Activated B cell treated with CpG ODN at 0.5 μM for 24 hours (primary cell): ENCODE measurements around the gene AP2S1. TPM values are rescaled to one million over a fixed set of nuclear protein-coding genes. Genes with fewer than 3 reads are reported as not detected.

Experiments
- ATAC-seq: fragments of 200-7000 bp; cut with Tn5 transposase; one replicate; pipeline ENCODE4 v1.10.0; 2021; ENCODE audit warnings: low read depth, mild to moderate bottlenecking, moderate library complexity
- CTCF ChIA-PET: fragments of 350-600 bp; sonication (Branson Sonifier 250); formaldehyde crosslinking; loops from one replicate; lab custom pipeline; 2021; ENCODE audit warnings: antibody characterized with exemption; lab: Charles Lee
- POLR2A ChIA-PET: fragments of 350-600 bp; sonication (Branson Sonifier 250); formaldehyde crosslinking; loops from one replicate; lab custom pipeline; 2021; ENCODE audit warnings: antibody characterized with exemption; lab: Charles Lee
- DNase-seq: peaks from one replicate; pipeline ENCODE4 v3.0.0; 2022
- H3K27ac Mint-ChIP-seq: one replicate; pipeline ENCODE4 v1.8.0; 2020; ENCODE audit warnings: mixed read lengths
- H3K27me3 Mint-ChIP-seq: one replicate; pipeline ENCODE4 v1.8.0; 2021; ENCODE audit warnings: mixed read lengths
- H3K36me3 Mint-ChIP-seq: one replicate; pipeline ENCODE4 v1.8.0; 2021; ENCODE audit warnings: low read depth, mixed read lengths
- H3K4me1 Mint-ChIP-seq: one replicate; pipeline ENCODE4 v1.8.0; 2021; ENCODE audit warnings: mixed read lengths
- H3K4me3 Mint-ChIP-seq: one replicate; pipeline ENCODE4 v1.8.0; 2020; ENCODE audit warnings: mild to moderate bottlenecking, mixed read lengths
- H3K9me3 Mint-ChIP-seq: one replicate; pipeline ENCODE4 v1.8.0; 2020; ENCODE audit warnings: mixed read lengths
- intact Hi-C: fragments of 100-400 bp; cut with micrococcal nuclease; formaldehyde crosslinking; loops from one replicate; pipeline ENCODE4 v1.15.1; 2024
- total RNA-seq: library from RNA; stranded (reverse); gene quantifications from 2 replicates; pipeline ENCODE4 v1.2.3, GENCODE V29; 2022
- TF ChIP-seq, protein P1 (sequence below): fragments of 200-600 bp; IDR thresholded peaks from one replicate; pipeline ENCODE4 v1.8.0; 2022; ENCODE audit warnings: antibody characterized with exemption, mild to moderate bottlenecking

The AP2S1 gene
- total RNA-seq, 1 donor from 2014 or later, result 74.7 TPM

DNA sequence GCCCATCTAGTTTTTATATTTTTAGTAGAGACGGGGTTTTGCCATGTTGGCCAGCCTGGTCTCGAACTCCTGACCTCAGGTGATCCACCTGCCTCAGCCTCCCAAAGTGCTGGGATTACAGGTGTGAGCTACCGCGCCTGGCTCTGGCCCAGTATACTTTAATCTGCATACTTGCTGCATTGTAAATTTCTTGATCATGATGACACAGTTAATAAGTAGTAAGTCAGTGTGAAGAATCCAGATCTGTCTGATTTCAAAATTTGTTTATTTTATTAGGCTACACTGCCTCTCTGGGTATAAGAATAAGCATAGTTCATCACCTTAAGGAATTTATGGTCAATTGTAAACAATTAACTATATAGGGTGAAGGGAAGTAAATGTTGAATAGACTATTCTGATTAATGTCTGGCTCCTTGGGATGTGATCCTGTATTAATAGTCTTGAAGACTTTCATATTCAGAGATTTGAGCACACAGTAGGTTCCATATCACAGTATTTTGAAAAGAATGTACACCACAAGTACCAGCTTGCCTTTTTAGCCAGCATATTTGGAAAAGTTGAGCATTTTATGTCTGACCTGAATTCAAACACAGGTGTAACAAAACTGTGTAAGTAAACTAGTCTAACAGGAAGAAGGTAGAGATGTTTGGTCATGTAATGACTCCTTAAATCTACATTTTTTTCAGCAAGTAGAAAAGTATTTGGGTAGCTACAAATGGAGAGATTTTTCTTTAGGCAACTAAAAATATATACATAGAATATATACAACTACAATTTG lies 17.6 kb upstream of the AP2S1 start:
- no peaks in the 10 kb centered on the region for H3K36me3 Mint-ChIP-seq
- H3K4me3 Mint-ChIP-seq, result no peak overlapping the region
- intact Hi-C loops, result no loop called here
- no peaks in the 10 kb centered on the region for H3K9me3 Mint-ChIP-seq
- peaks cover 29% of the 10 kb centered on the region for H3K4me1 Mint-ChIP-seq
- DNase-seq, result no peak
- TF ChIP-seq, protein P1, sequence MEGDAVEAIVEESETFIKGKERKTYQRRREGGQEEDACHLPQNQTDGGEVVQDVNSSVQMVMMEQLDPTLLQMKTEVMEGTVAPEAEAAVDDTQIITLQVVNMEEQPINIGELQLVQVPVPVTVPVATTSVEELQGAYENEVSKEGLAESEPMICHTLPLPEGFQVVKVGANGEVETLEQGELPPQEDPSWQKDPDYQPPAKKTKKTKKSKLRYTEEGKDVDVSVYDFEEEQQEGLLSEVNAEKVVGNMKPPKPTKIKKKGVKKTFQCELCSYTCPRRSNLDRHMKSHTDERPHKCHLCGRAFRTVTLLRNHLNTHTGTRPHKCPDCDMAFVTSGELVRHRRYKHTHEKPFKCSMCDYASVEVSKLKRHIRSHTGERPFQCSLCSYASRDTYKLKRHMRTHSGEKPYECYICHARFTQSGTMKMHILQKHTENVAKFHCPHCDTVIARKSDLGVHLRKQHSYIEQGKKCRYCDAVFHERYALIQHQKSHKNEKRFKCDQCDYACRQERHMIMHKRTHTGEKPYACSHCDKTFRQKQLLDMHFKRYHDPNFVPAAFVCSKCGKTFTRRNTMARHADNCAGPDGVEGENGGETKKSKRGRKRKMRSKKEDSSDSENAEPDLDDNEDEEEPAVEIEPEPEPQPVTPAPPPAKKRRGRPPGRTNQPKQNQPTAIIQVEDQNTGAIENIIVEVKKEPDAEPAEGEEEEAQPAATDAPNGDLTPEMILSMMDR, result no peak
- H3K27me3 Mint-ChIP-seq, result no peaks in the 10 kb centered on the region
- no peak for ATAC-seq
- H3K27ac Mint-ChIP-seq, result no peak overlapping the region
- ChIA-PET POLR2A (no interaction called here), CTCF (interaction anchor here (0.8 kb wide), 1 partner anchor 145 kb away, joined by 3 read pairs; no protein-coding TSS in a partner anchor)

DNA sequence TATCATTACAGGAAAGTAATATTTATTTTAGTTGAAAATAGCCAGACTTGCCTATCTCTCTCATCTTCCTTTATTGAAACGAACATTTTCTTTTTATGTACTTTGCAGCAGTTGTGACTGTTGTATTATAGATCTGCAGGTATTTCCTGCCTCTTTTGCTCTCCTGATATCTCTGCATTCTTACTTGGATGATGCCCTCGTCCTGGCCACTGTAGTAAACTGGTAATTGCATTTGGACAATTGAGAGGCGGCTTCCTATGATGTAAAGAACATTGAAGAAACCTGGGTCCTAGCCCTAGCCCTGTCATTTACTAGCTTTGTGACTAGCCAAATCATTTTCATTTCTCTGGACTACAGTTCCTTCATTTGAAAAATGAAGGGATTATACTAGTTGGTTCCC lies 16.5 kb upstream of the AP2S1 start:
- no peak overlapping the region for H3K4me3 Mint-ChIP-seq
- intact Hi-C loops, result no loop called here
- DNase-seq (no peak), ATAC-seq (no peak)
- CTCF ChIA-PET, result no interaction called here
- TF ChIP-seq, protein P1, result no peak
- no peaks in the 10 kb centered on the region for H3K27me3 Mint-ChIP-seq
- no peak overlapping the region for H3K27ac Mint-ChIP-seq
- no peaks in the 10 kb centered on the region for H3K36me3 Mint-ChIP-seq
- H3K4me1 Mint-ChIP-seq, result peaks cover 29% of the 10 kb centered on the region
- POLR2A ChIA-PET, result no interaction called here
- no peaks in the 10 kb centered on the region for H3K9me3 Mint-ChIP-seq

DNA sequence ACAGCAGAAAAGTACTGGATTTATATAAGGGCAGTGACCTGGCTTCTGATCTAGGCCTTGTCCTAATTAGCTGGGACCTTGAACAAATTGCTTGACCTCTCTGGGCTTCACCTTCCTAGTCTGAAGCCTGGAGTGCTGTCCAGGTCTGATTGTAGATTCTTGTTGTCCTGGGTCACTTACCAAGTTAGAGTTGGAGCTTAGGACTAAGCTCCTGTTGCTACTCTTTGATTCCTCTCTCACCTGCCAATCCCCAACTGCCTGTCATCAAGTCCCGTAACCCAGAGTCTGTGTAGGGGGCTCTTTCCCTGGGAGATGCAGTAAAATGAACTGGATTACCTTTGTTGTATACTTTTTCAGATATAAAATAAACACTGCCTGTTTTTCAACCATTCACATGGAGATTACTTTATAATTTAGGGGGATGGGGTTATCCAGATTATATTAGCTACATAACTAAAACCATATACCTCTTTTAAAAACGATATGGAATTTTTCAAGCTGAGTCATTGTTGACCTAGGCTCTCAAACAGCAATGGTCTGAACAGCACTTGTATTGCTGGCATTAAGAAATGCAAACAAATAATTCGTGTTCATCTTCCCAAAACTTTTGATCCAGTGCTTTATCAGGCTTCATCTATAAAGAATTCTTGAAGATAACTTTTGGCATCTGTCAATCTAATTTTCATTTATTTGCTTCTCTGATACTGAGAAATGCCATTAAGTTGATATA lies 15.9 kb upstream of the AP2S1 start:
- Mint-ChIP-seq H3K27me3 (no peaks in the 10 kb centered on the region), H3K4me3 (no peak overlapping the region), H3K27ac (no peak overlapping the region), H3K4me1 (peaks cover 29% of the 10 kb centered on the region), H3K9me3 (no peaks in the 10 kb centered on the region), H3K36me3 (no peaks in the 10 kb centered on the region)
- ChIA-PET CTCF (no interaction called here), POLR2A (no interaction called here)
- ATAC-seq (no peak), DNase-seq (no peak)
- TF ChIP-seq, protein P1, result no peak
- intact Hi-C loops, result no loop called here

DNA sequence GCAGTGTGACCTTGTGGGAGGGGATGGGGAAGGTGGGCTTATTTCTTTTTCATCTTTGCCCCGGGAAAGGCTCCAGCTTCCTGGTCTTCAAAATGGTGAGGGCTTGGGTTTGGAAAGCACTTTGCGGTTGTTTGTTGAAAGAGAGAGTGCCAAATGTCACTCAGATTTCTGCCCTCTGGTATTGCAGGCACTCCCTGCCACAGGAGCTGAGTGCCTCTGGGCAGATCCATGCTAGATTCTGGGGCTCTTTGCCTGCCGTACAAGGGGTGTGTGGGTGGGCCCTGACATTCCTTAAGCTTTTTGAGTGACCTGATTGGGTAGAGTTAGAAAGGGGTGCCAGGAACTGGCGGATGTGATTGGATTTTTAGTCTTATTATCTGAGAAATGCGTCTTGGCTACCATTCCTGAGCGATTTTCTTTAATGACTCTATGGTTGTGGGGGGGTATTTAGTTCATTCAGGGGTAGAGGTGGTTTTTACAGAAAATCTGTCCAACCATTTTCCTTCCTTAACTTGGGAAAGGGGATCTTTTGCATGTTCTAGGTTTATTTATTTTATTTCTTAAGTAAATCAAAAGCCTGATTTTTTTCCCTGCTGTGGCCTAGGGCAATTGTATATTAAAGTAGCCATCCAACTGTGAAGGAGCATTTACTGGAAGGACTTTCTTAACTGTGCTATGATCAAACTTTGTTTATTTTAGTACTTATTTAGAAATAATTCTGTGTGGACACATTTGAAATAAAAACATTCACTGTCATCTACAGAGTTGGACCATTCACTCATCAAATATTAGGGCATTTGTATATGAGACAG lies 13.4 kb upstream of the AP2S1 start:
- DNase-seq (no peak), ATAC-seq (no peak)
- peaks cover 33% of the 10 kb centered on the region for H3K4me1 Mint-ChIP-seq
- ChIA-PET CTCF (no interaction called here), POLR2A (interaction anchor here (0.6 kb wide), 4 partner anchors 50 to 391 kb away, joined by 3 read pairs; no protein-coding TSS in a partner anchor)
- no peaks in the 10 kb centered on the region for H3K27me3 Mint-ChIP-seq
- peaks cover 3% of the 10 kb centered on the region for H3K36me3 Mint-ChIP-seq
- H3K27ac Mint-ChIP-seq, result no peak overlapping the region
- TF ChIP-seq, protein P1, result no peak
- intact Hi-C loops, result no loop called here
- H3K9me3 Mint-ChIP-seq, result no peaks in the 10 kb centered on the region
- H3K4me3 Mint-ChIP-seq, result no peak overlapping the region
